GM23248 (cell line): Measurements from ENCODE around the gene UBE2QL1.

Experiments
- EZH2 ChIP-seq: fragments of 200-600 bp; sonication (generic); IDR thresholded peaks from 2 replicates; pipeline ENCODE4 v1.6.1; 2018; ENCODE audit warnings: antibody characterized with exemption, mild to moderate bottlenecking; ENCODE audit not compliant: insufficient read depth, poor library complexity, severe bottlenecking
- EZH2phosphoT487 ChIP-seq: fragments of 200-600 bp; sonication (generic); IDR thresholded peaks from 2 replicates; pipeline ENCODE4 v1.6.1; 2018; ENCODE audit warnings: antibody characterized with exemption, moderate library complexity, mild to moderate bottlenecking, low read depth; ENCODE audit not compliant: insufficient read depth

GRCh38 chr5:6543830-6544560 is 95.3 kb downstream of the UBE2QL1 start:
- TF ChIP-seq EZH2phosphoT487 (no peak), EZH2 (no peak)
